B cell (primary cell): ENCODE data around the gene GAL. TPM values are rescaled to one million over a fixed set of nuclear protein-coding genes. Genes with fewer than 3 reads are reported as not detected.

Experiments
- ATAC-seq: fragments of 200-7000 bp; cut with Tn5 transposase; one replicate; pipeline ENCODE4 v1.10.0; 2021; ENCODE audit warnings: low read depth, mild to moderate bottlenecking, moderate number of reproducible peaks, moderate library complexity
- CTCF ChIA-PET: fragments of 350-600 bp; sonication (Branson Sonifier 250); formaldehyde crosslinking; loops from one replicate; lab custom pipeline; 2021; ENCODE audit warnings: antibody characterized with exemption, inconsistent platforms; lab: Charles Lee
- POLR2A ChIA-PET: fragments of 350-600 bp; sonication (Branson Sonifier 250); formaldehyde crosslinking; loops from one replicate; lab custom pipeline; 2021; ENCODE audit warnings: antibody characterized with exemption; lab: Charles Lee
- DNase-seq: peaks from one replicate; pipeline ENCODE4 v3.0.0; 2013
- H2AFZ ChIP-seq: 2 replicates; pipeline ENCODE4 v1.6.1; 2012; ENCODE audit warnings: mild to moderate bottlenecking, low read depth, low read length; ENCODE audit not compliant: insufficient read depth, poor library complexity, severe bottlenecking
- H3K27ac ChIP-seq, 2 donors: 1 replicate in 1 of 2; 2 replicates in 1 of 2; pipeline ENCODE4 v1.5.1; 2012 to 2013; ENCODE audit warnings: low read length in 2 of 2, mild to moderate bottlenecking in 2 of 2, moderate library complexity in 1 of 2
- H3K27me3 ChIP-seq, 4 experiments: fragments of 200-600 bp in 1 of 4; sonication (generic) in 1 of 4; replicated peaks in 1 of 4; 1 replicate in 2 of 4; 2 replicates in 2 of 4; pipeline versions ENCODE4 v1.6.1 to v1.7.0; 2013 to 2016; ENCODE audit warnings: low read length in 3 of 4, mild to moderate bottlenecking in 2 of 4, mixed read lengths in 1 of 4, moderate library complexity in 1 of 4; ENCODE audit not compliant: insufficient read depth in 4 of 4, control insufficient read depth in 3 of 4; ENCODE audit errors: control extremely low read depth in 1 of 4
- H3K36me3 ChIP-seq, 2 experiments: replicated peaks in 1 of 2; 1 replicate in 1 of 2; 2 replicates in 1 of 2; pipeline versions ENCODE4 v1.6.1 to v1.7.1; 2013; ENCODE audit warnings: low read length in 1 of 2; ENCODE audit not compliant: insufficient read depth in 2 of 2, control insufficient read depth in 1 of 2; ENCODE audit errors: control extremely low read depth in 1 of 2, extremely low read depth in 1 of 2
- H3K4me1 ChIP-seq, 2 donors: fragments of 200-600 bp in 1 of 2; sonication (generic) in 1 of 2; 1 replicate in 1 of 2; 2 replicates in 1 of 2; pipeline versions ENCODE4 v1.5.1 to v1.6.1; 2013 to 2017; ENCODE audit warnings: low read length in 2 of 2; ENCODE audit not compliant: control insufficient read depth in 2 of 2, insufficient read depth in 2 of 2
- H3K4me2 ChIP-seq: replicated peaks from 2 replicates; pipeline ENCODE3; 2012; ENCODE audit warnings: mild to moderate bottlenecking, low read depth, low read length; ENCODE audit not compliant: poor library complexity, severe bottlenecking
- H3K4me3 ChIP-seq, 5 experiments: fragments of 200-600 bp in 1 of 5; sonication (generic) in 1 of 5; 1 replicate in 3 of 5; 2 replicates in 2 of 5; pipeline versions ENCODE4 v1.5.1 to v1.7.0; 2011 to 2016; ENCODE audit warnings: low read length in 4 of 5, mild to moderate bottlenecking in 4 of 5, low read depth in 2 of 5, control low read depth in 1 of 5, moderate library complexity in 1 of 5; ENCODE audit not compliant: insufficient read depth in 1 of 5; ENCODE audit errors: control extremely low read depth in 1 of 5, extremely low read depth in 1 of 5
- H3K79me2 ChIP-seq: fragments of 200-600 bp; sonication (generic); one replicate; pipeline ENCODE4 v1.6.0; 2016; ENCODE audit warnings: low read length; ENCODE audit not compliant: control insufficient read depth, insufficient read depth
- H3K9ac ChIP-seq: fragments of 200-600 bp; sonication (generic); 2 replicates; pipeline ENCODE4 v1.6.1; 2017; ENCODE audit warnings: mild to moderate bottlenecking, low read length, moderate library complexity
- H3K9me3 ChIP-seq, 3 donors: one replicate each; pipeline versions ENCODE4 v1.6.1 to v1.7.1; 2013; ENCODE audit warnings: low read length in 2 of 3; ENCODE audit not compliant: control insufficient read depth in 2 of 3, insufficient read depth in 1 of 3; ENCODE audit errors: control extremely low read depth in 1 of 3
- H4K20me1 ChIP-seq: 2 replicates; pipeline ENCODE4 v1.6.0; 2012; ENCODE audit warnings: mild to moderate bottlenecking, low read length; ENCODE audit not compliant: insufficient read depth, control insufficient read depth, poor library complexity, severe bottlenecking
- H3K27ac Mint-ChIP-seq: one replicate; pipeline ENCODE4 v1.8.0; 2021; ENCODE audit warnings: mixed read lengths
- H3K27me3 Mint-ChIP-seq: one replicate; pipeline ENCODE4 v1.8.0; 2021; ENCODE audit warnings: mixed read lengths
- H3K4me1 Mint-ChIP-seq: one replicate; pipeline ENCODE4 v1.8.0; 2021; ENCODE audit warnings: mixed read lengths
- H3K4me3 Mint-ChIP-seq: one replicate; pipeline ENCODE4 v1.8.0; 2021; ENCODE audit warnings: mixed read lengths
- H3K9me3 Mint-ChIP-seq: one replicate; pipeline ENCODE4 v1.8.0; 2022; ENCODE audit warnings: mixed read lengths; ENCODE audit not compliant: insufficient read depth
- EZH2 ChIP-seq: IDR thresholded peaks from 2 replicates; pipeline ENCODE4 v1.6.1; 2012; ENCODE audit warnings: borderline replicate concordance, low read depth, mild to moderate bottlenecking, moderate library complexity, low read length; ENCODE audit not compliant: insufficient read depth, poor library complexity, severe bottlenecking
- WGBS: methylation state at CpG from one replicate; pipeline ENCODE4 v1.1.5; 2013; ENCODE audit warnings: missing lambda C conversion rate; ENCODE audit not compliant: insufficient coverage; 5-methylcytosine and 5-hydroxymethylcytosine counted together
- intact Hi-C: fragments of 100-400 bp; cut with micrococcal nuclease; formaldehyde crosslinking; loops from one replicate; pipeline ENCODE4 v1.10.0; 2022
- polyA plus RNA-seq: library from polyadenylated mRNA; depleted of rRNA; stranded (reverse); fragments of >200 nt; gene quantifications from 2 replicates; pipeline ENCODE4 v1.2.3, GENCODE V29; 2012
- total RNA-seq, 2 donors: library from RNA; stranded (reverse); fragments of 120-200 nt in 1 of 2; gene quantifications; 1 replicate in 1 of 2; 2 replicates in 1 of 2; pipeline versions ENCODE4 v1.2.3 to v1.2.4, GENCODE V29; 2013 to 2022
- TF ChIP-seq, protein P1 (sequence below): fragments of 200-600 bp; IDR thresholded peaks from one replicate; pipeline ENCODE4 v1.8.0; 2022; ENCODE audit warnings: antibody characterized with exemption, mild to moderate bottlenecking

Gene GAL
- total and polyA plus RNA-seq, 2 donors (not counting 1 experiment from before 2014, with no cell fraction given): not detected

DNA sequence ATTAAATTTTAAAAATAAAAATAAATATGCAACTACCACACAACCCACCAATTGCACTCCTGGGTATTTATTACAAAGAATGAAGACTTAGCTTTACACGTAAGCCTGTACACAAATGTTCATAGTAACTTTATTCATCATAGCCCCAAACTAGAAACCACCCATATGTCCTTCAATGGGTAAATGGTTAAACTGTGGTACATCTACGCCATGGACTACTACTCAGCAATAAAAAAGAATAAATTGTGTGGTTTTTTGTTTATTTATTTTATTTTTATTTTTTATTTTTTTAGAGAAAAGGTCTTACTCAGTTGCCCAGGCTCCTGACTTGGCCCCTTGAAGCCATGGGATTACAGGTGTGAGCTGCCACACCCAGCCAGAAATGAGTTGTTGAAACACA is 14.6 kb downstream of the GAL start:
- TF ChIP-seq, protein P1, sequence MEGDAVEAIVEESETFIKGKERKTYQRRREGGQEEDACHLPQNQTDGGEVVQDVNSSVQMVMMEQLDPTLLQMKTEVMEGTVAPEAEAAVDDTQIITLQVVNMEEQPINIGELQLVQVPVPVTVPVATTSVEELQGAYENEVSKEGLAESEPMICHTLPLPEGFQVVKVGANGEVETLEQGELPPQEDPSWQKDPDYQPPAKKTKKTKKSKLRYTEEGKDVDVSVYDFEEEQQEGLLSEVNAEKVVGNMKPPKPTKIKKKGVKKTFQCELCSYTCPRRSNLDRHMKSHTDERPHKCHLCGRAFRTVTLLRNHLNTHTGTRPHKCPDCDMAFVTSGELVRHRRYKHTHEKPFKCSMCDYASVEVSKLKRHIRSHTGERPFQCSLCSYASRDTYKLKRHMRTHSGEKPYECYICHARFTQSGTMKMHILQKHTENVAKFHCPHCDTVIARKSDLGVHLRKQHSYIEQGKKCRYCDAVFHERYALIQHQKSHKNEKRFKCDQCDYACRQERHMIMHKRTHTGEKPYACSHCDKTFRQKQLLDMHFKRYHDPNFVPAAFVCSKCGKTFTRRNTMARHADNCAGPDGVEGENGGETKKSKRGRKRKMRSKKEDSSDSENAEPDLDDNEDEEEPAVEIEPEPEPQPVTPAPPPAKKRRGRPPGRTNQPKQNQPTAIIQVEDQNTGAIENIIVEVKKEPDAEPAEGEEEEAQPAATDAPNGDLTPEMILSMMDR: no peak
- no peak for TF ChIP-seq EZH2
- POLR2A ChIA-PET: no interaction called here
- Histone ChIP-seq H3K27ac (no peak overlapping the region), H3K9me3 (peaks cover 1 to 28% (median 9%) of the 10 kb centered on the region in 3 donors), H2AFZ (no peak overlapping the region), H3K27me3 (peaks cover 0 to 12% (median 4%) of the 10 kb centered on the region in 4 experiments), H3K36me3 (no peaks in the 10 kb centered on the region), H3K79me2 (no peaks in the 10 kb centered on the region), H3K4me3 (no peak overlapping the region), H3K4me1 (no peaks in the 10 kb centered on the region), H4K20me1 (no peaks in the 10 kb centered on the region), H3K9ac (no peak overlapping the region), H3K4me2 (no peak overlapping the region)
- Mint-ChIP-seq H3K9me3 (peaks cover 7% of the 10 kb centered on the region), H3K4me1 (no peaks in the 10 kb centered on the region), H3K27ac (no peak overlapping the region), H3K27me3 (peaks cover 56% of the 10 kb centered on the region), H3K4me3 (no peak overlapping the region)
- no CpG with 5 or more reads among the region's 2 CpGs for WGBS
- ATAC-seq (no peak), DNase-seq (no peak)
- intact Hi-C loops: no loop called here
- CTCF ChIA-PET: no interaction called here

- WGBS: 87% methylated on average over 12 of the region's 16 CpGs
- ATAC-seq: no peak
Measured at GRCh38 chr11:68704887-68705286, 20.5 kb downstream of the GAL start.

More at GRCh38 chr11:68704887-68705286, 20.5 kb downstream of the GAL start:
- intact Hi-C loops: no loop called here
- H3K4me1 Mint-ChIP-seq: no peaks in the 10 kb centered on the region
- Histone ChIP-seq H3K9ac (no peak overlapping the region), H3K9me3 (no peaks in the 10 kb centered on the region), H3K4me3 (no peak overlapping the region), H4K20me1 (no peaks in the 10 kb centered on the region), H3K27ac (no peak overlapping the region), H3K4me2 (no peak overlapping the region), H3K36me3 (no peaks in the 10 kb centered on the region), H3K27me3 (no peaks in the 10 kb centered on the region), H2AFZ (no peak overlapping the region), H3K4me1 (no peaks in the 10 kb centered on the region), H3K79me2 (no peaks in the 10 kb centered on the region)
- TF ChIP-seq, protein P1: no peak
- no peak for TF ChIP-seq EZH2
- H3K4me3 Mint-ChIP-seq: no peak overlapping the region
- no peak for DNase-seq
- H3K27me3 Mint-ChIP-seq: peaks cover 12% of the 10 kb centered on the region
- POLR2A ChIA-PET: no interaction called here
- no peaks in the 10 kb centered on the region for H3K9me3 Mint-ChIP-seq
- CTCF ChIA-PET: no interaction called here
- H3K27ac Mint-ChIP-seq: no peak overlapping the region
